Measurements from ENCODE around the gene WDR1.

WDR1 gene

GRCh38 chr4:10083861-10084641, 32.5 kb downstream of the WDR1 start:
- no peak for DNase-seq (ENCODE audit: low read depth)

GRCh38 chr4:10083331-10083771, 33.2 kb downstream of the WDR1 start:
- no peak for DNase-seq (ENCODE audit: low read depth)

GRCh38 chr4:10082459-10083272, 33.9 kb downstream of the WDR1 start:
- DNase-seq (ENCODE audit: low read depth) = no peak

GRCh38 chr4:10082047-10082446, 34.6 kb downstream of the WDR1 start:
- DNase-seq (ENCODE audit: low read depth) = no peak

- DNase-seq (ENCODE audit: low read depth) = no peak
Observed at GRCh38 chr4:10081218-10081606, 35.4 kb downstream of the WDR1 start.

GRCh38 chr4:10080589-10081217, 35.9 kb downstream of the WDR1 start:
- DNase-seq (ENCODE audit: low read depth) = no peak

- DNase-seq (ENCODE audit: low read depth) = no peak
Observed at GRCh38 chr4:10079912-10080588, 36.5 kb downstream of the WDR1 start.

GRCh38 chr4:10079256-10079655, 37.3 kb downstream of the WDR1 start:
- no peak for DNase-seq (ENCODE audit: low read depth)

GRCh38 chr4:10078481-10079233, 37.9 kb downstream of the WDR1 start:
- DNase-seq (ENCODE audit: low read depth) = no peak

- DNase-seq (ENCODE audit: low read depth) = no peak
Observed at GRCh38 chr4:10077483-10078335, 38.9 kb downstream of the WDR1 start.

- DNase-seq (ENCODE audit: low read depth) = no peak
Observed at GRCh38 chr4:10077076-10077475, 39.5 kb downstream of the WDR1 start.

GRCh38 chr4:10075953-10076391, 40.6 kb downstream of the WDR1 start:
- no peak for DNase-seq (ENCODE audit: low read depth)

GRCh38 chr4:10075158-10075863, 41.3 kb downstream of the WDR1 start:
- DNase-seq (ENCODE audit: low read depth) = no peak

GRCh38 chr4:10074767-10075105, 41.9 kb downstream of the WDR1 start:
- DNase-seq (ENCODE audit: low read depth) = no peak

GRCh38 chr4:10074076-10074766, 42.4 kb downstream of the WDR1 start:
- no peak for DNase-seq (ENCODE audit: low read depth)

GRCh38 chr4:10072420-10073017, 44.1 kb downstream of the WDR1 start:
- no peak for DNase-seq (ENCODE audit: low read depth)

- no peak for DNase-seq (ENCODE audit: low read depth)
Observed at GRCh38 chr4:10069075-10069642, 47.4 kb downstream of the WDR1 start.

Measured in non-pigmented ciliary epithelial cell (primary cell).